ENCODE measurements around the gene TRIM44.

The TRIM44 gene

DNA sequence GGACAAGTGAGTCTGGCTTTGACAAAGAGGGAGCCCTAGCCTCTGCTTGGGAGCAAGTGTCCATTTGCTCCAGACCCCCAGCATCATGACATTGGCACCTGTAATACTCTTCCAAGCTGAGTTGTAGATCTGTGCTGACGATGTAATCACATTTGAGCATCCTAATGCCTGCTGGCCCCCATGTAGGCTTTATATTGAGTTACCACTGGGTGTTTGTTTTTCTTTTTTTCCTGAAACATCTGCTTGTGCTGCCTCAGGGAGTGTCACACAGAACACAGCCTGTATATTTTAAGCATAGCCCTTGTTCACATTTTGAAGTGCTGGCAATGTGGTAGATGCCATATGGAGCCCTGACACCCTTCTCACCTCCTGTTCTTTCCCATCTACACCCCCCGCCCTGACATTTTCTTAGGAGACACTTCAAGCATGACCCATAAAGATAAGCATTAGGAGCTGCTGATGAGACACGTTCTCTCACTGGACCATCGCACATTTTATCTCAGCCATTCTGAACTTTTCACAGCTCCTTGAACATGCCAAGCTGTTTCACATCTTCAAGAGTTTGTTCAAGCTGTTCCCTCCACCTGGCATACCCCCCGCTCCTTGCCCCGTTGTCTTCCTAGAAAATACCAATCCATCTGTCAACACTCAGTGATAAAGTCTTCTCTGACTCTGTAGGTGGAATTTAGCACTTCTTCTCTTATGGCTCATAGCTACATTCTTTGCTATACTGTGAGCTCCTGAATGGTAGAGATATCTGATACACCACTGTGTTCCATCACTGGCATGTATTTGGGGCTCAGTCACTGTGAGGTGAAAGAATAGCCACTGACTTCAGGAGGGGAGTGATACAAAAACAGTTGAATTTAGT, 128.7 kb downstream of the TRIM44 start:
- no peak for DNase-seq (ENCODE audit: low read depth)

DNA sequence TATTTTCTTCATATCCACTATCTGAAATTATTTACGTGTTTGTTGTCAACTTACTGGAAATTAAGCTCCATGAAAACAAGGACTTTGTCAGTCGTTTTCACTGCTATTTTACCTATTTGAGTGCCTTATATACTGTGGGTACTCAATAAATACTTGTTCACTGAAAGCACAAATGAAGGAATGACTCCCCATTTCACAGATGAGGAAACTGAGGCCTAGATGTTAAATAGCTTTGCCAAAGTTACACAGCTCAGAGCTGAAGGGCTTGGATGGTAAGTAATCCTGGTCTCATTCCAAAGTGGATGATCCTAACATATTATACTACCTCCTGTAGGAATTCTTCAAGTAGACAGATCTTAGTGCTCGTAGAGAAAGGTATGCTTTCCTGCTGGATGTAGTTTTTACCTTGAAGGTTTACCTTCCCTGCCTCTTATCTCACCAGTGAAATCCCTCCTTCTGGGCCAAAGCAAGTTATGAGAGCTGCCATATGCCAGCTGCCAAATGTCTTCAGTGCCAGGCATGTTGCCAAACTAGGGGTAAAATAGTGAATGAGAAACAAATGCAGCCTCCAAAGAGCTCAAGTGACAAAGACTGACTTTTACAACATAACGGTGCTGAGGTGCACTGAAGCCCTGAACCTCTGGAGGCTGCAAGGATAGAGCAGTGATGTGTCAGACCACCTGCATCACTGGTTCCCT, 129.7 kb downstream of the TRIM44 start:
- DNase-seq (ENCODE audit: low read depth): no peak

DNA sequence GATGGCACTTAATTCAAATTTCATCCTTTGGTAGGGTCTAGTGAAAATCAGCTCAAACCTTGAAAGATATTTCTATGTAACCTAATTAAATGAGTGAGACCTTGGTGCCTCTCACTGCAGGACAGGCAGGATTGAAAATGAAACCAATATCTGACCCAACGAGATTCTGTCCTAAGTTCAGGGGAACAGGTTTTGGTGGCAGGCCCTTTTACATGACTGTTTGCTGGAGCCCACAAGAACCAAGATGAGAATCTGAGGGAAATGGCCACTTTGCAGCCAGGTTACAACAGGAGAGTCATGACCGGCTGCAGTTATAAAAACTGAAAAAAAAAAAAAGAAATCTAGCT, 130.2 kb downstream of the TRIM44 start:
- DNase-seq (ENCODE audit: low read depth): no peak

DNA sequence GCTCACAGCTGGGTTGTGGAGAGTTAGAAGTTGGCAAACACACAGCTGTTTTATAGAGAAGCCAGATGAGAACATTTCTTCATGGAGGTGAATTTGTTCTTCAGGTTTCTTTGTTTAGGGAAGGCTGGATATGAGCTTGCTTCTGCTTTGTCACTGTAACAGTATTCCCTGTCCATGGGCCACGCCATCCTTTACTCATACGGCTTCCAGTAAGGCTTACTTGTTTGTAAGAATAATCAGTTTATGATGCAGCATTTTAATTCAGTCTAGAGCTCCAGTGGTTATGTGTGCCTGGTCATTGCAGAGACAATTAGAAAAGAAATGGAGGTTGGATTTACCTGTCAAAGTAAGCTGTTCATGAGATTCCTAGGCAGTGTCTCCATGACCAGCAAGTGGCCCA, 131.8 kb downstream of the TRIM44 start:
- DNase-seq (ENCODE audit: low read depth): no peak

DNA sequence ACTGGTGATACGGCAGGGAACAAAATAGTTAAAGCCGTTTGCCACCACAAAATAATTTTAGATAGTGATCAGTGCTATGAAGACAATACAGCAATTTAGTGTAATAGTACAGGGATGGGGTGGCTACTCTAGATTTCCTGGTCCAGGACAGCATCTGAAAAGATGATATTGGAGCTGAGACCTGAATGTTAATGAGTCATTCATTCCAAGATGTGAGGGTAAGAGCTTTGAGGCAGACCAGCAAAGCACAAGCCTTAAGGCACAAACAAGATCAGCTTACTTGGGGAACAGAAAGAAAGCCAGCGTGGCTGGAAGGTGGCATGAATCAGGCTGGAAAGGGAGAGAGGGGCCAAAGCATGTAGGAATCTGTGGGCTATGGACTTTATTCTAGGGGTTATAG, 132.3 kb downstream of the TRIM44 start:
- DNase-seq (ENCODE audit: low read depth): no peak

DNA sequence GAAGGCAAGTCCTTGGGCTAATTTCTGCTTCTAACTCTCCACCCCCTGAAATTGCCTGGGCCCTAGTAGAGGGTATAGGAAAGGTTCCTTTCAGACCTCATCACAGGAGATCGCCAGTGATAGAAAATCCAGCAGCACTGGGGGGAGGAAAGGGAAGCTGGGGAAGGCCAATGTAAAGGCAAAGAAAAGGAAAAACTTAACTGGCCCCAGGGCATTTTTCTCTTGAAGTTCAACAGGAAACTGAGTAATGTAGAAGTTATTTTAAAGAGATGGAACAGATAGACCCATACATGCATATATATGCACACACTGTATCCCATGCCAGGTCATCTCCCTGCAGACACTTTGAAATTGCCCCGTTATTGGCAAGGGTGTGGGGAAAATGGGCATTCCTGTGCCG, 134.0 kb downstream of the TRIM44 start:
- DNase-seq (ENCODE audit: low read depth): no peak

DNA sequence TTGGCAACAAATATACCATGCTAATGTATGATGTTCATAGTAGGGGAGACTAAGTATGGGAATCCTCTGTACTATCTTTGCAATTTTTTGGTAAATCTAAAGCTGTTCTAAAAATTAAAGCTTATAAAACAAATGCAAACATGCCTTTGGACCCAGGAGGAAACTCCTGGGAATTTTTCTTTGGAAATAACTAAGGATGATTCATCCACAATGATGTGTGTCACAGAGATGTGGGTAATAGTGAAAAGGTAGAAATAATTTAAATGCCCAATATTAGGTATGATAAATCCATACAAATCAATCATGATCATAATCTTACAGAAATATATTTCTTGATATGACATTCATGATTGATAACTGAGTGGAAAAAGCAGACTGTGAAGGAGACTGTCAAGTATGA, 135.8 kb downstream of the TRIM44 start:
- no peak for DNase-seq (ENCODE audit: low read depth)

DNA sequence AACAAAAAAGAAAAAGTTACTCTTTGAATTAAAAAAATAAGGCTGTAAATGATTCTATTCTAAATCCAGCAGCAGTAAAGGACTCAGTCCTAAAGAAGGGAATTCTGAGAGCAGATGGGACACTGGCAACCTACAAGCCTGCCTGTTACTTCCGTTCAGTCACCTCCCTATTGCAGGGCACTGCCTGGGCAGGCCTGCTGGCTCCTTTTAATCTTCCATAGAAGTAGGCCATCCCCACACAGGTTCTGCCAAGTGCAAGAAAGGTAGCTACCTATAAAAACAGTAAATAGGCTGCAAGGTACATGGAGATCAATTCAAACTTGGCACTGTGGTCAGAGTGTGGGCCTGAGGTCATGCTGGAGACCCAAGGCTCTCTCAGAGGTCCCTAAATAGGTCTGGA, 136.4 kb downstream of the TRIM44 start:
- no peak for DNase-seq (ENCODE audit: low read depth)

DNA sequence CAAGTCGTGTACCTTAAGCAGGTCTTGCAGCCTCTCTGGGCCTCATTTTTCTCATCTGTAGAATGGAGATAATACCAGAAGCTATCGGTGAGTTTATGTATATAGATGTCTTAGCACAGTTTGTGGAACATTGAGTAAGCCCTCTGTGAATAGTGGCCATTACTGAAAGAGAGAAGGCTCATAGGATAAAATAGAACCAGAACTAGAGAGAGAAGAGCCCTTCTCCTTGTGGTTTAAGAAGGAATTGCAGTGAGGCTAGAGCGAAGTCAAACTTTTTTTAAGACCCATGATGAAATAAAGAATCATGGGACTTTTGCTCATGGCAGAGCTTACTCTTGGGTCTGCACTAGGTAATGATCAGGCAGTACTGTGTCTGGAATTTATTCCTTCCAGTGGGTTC, 137.1 kb downstream of the TRIM44 start:
- no peak for DNase-seq (ENCODE audit: low read depth)

DNA sequence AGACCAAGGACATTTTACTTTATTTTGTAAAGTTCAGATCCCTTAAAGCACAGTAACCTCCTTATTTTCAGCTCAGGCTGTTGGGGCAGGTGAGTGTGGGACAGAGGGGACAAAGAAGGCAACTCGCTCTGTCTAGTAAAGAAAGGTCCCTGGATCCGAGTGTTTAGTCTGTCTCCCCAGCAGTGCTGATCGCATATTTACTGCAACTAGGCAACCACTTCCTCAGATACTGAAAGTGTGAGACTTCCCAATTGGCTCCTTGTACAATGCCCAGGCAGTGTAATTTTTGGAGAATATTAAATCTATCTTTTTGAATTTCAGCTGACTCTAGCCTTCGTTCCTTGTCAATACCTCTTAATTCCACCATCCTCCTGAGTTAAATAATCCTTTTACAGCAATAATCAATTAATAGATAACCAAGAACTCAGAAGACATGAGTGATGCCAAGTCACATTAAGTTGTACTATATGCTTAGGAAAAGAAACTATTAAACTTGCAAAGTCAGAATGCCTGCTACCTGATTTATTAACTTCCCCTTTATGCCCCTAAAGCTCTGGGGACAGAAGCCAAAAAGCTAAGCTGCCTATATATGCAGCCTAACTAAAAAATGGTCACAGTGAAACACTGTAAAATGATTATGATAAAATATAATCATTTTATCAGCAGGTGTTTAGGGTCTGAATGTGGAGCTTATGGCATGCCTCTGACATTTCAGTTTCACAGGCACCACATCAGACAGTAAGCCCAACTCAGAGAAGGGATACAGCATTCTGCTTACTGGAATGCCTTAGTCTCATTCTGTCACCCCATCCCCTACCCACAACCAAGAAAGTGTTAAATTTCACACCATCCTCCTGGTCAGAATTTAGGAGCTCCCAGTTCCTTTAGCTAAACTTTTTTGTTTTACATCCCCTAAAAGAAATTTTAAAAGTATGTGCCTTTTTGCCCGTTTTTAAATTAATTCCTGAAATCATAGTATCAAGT, 138.7 kb downstream of the TRIM44 start:
- DNase-seq (ENCODE audit: low read depth): no peak

DNA sequence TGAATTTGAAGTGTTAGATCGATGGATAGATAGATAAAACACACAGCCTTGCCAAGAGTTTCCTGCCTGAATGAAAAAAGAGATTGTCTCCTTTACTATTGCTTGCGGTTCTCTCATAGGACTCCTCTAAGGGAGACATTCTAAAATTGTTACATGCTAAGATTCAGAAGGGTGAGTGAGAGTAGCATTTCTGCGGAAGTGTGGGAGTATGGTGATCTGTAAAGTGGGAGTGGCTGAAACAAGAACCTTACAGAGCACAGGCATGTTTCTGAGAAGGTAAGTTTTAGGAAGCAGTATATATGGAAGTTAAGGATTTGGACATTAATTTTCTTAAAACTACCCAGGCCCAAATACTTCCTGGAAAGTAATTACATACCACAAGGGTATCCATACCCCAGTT, 139.6 kb downstream of the TRIM44 start:
- no peak for DNase-seq (ENCODE audit: low read depth)

DNA sequence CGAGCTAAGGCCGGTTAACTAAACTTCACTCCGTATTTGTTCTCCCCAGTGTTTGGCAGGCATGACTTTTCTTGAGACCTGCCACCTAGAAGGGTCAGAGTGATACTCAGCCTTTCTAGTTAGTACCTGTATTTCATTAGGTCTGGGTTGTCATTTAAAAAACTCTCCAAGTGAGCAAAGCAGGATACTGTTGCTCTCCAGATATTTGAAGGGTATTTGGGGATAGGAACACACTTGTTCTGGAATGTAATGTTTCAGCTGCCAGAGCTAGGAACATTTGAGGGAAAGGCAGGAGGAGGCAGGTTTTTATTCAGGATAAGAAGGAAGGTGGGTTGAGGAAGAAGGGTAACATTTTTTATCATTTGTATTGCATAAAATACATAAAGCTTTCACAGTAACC, 140.1 kb downstream of the TRIM44 start:
- no peak for DNase-seq (ENCODE audit: low read depth)

DNA sequence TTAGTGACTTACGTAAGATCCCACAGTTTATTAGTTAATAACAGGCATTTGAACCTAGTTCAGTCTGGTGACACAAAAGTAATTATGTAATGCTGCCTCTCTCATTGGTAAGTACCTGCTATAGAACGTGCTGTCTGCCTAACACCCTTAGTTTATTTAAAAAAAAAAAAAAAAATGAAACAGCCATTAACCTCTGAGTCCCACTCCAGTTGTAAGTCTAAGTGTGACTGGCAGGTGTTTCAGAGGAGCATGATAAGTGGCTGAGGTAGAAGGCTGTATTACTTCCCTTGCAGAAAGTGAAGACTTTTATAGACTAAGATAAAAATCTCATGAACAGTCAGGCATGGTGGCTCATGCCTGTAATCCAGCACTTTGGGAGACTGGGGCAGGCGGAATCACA, 140.5 kb downstream of the TRIM44 start:
- DNase-seq (ENCODE audit: low read depth): no peak

DNA sequence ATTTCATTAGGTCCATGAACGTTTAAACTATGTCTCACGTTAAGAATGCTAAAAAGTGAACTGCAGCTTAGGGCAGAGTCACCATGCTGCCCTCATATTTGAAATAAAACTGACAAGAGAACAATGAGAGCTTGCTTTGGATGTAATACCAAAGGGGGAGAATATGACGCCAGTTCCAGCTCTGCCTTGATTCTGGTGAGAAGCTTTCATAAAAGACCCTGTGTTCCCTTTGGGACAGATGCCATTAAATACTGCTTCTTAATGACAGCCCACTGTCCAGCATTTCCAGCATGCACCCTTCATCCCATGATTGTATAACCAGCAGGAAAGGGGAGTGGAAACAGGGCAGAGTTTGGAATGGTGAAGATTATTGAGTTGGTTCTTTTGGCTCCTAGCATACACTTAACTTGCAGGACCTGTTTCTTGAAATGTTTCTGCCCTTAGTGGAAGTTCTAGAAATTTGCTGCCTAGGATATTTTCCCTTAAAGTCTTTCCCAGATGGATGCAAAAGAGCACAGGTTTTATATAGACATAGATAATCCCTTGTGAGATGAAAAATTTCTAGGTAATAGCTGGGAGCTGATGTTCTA, 142.0 kb downstream of the TRIM44 start:
- DNase-seq (ENCODE audit: low read depth): no peak

DNA sequence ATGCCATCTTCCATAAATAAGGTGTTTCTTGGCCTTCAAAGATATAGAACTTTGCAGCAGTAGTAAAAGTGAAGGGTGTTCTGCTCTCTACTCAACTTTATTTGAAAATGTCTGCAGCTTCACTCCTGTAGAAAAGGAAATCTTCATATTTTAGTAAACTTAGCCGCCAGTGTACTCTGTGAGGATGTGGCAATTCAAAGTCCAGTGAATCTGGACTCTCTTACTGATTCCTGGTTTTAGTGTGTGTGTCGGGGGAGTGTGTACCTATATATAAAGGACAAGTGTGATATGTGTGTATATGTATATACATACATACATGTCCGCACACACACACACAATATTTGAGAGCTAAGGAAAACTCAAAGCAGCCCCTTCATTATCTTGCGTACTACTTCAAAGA, 147.0 kb downstream of the TRIM44 start:
- no peak for DNase-seq (ENCODE audit: low read depth)

DNA sequence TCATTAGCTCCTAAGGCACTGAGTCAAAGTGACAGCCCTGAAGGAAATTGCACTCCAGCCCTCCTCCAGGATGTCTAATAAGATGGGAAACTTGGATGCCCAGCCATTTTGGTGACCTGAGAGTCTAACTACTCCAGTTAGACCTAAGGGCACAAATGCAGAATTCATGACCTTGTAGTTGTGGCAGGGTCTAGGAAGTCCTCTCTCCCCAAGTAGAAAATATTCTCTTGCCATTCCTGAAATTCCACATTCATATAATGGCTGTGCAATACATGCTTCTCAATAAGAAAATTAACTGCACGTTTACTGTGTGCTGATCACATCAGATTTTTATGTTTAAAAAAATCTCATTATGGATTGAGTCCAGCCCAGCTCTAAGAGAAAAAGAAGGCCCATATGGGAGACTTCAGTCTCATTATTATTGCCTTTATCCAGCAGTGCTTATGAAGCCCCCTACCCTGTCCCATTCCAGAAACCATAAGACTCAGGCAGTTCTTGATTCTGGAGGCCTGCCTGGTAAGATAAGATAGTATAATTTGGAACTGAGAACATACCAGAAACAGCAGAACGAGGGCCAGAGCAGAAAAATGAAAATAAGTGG, 147.6 kb downstream of the TRIM44 start:
- DNase-seq (ENCODE audit: low read depth): no peak

DNA sequence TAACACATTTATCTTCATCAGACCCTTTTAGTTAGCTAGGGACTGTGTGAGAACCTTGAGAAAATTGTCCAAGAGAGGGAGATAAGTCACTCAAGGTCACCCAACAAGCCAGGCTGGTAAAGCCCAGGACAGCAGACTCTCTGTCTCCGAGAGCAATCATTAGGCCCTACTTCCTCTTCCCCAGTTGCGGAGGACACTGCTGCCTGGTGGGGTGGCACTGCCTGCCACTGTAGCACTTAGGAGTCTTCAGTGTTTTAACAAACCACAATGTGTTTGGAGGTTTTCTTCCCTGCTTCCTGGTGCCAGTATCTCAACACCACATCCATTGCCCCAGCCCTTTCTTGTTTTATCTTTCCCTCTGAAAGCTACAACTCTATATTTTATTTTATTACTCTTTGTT, 149.2 kb downstream of the TRIM44 start:
- DNase-seq (ENCODE audit: low read depth): no peak

DNA sequence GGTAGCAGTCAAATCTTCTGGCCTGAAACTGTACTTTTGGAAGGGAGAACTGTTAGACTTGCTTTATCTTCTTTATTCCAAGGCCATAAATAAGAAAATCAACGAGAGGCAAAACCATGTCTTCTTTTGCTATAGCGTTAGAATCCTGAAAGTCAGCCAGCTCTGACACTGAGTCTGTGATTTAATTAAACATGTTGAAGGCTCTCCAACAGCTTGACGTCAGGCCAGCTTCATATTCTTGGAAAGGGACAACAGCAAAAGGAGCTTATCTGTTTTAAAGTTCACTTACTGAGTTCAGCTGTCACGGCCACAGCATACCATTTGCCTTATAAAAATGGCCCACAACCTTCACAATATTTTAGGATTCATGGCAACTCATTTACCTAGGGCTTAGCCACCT, 150.3 kb downstream of the TRIM44 start:
- no peak for DNase-seq (ENCODE audit: low read depth)

DNA sequence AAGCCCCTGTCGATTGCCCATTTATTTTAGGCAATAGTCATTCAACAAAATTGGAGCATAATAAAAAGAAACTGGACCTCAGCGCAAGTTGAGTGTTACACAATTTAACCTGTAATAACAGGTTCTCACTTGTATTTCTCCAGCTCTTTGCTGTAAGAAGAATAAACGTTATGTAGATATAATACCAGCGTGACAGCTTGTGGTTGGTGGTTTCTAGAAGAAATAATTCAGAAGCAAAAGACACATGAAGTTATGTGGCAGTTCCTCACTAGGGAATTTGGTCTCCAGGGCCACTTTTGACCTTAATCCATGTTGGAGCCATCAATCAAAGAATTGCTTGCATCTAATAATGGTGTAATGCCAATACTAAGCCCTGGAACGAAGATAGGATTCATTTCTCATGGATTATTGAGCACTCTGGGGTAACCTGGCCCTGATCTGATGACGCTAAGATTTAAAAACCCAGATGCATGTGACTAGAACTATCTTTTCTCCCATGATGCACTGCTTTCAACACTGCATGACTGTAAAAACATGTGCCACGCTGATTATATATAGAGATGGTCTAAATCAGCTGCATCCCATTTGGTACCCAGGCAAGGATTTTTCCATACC, 151.6 kb downstream of the TRIM44 start:
- no peak for DNase-seq (ENCODE audit: low read depth)

DNA sequence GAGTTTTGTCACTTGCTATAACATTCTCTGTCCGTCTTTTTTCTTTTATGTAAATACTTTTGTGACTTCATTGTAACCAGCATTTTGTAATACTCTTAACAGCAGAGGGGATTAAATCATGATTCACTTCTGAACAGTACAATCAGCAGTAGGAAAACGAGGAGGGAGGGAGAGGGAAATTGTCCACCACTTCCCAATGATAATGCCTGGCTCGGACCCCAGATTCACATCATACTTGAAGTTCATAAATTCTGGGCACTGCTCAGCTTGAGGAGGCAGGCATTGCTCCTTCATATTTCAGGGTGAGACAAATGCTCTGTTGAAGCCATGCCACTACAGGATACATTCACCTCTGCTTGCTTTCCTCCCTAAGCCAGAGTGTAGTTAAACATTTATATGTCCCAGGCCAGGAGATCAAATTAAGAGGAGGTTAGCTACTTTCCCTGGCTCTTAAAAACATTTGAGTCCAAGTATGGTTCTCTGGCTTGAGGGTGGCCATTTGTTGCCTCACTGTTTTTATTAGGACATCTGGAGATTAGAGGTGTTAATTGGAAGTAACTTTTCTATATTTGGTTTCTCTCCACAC, 152.2 kb downstream of the TRIM44 start:
- no peak for DNase-seq (ENCODE audit: low read depth)

Measured in stimulated activated CD8-positive, alpha-beta memory T cell treated with anti-CD3 and anti-CD28 coated beads, Interleukin-12 subunit alpha, Interleukin-12 subunit beta, amount 100 ng/mL, for 4 hours (primary cell).